GM21619 (cell line): ENCODE data around the gene MUC12.
"Not testable (repeated sequence)": the region's sequence is repeated elsewhere in the genome, so short reads cannot be mapped to it uniquely, and the experiment has no call there.

Experiments used
- ATAC-seq: cut with Tn5 transposase; IDR thresholded peaks from one replicate; pipeline ENCODE4 v1.9.1; 2021; ENCODE audit not compliant: unreplicated experiment

MUC12 gene

DNA sequence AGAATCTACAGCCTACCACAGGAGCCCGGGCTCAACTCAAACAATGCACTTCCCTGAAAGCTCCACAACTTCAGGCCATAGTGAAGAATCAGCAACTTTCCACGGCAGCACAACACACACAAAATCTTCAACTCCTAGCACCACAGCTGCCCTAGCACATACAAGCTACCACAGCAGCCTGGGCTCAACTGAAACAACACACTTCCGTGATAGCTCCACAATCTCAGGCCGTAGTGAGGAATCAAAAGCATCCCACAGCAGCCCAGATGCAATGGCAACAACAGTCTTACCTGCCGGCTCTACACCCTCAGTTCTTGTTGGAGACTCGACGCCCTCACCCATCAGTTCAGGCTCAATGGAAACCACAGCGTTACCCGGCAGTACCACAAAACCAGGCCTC is 22.3 kb downstream of the MUC12 start:
- ATAC-seq = no peak

DNA sequence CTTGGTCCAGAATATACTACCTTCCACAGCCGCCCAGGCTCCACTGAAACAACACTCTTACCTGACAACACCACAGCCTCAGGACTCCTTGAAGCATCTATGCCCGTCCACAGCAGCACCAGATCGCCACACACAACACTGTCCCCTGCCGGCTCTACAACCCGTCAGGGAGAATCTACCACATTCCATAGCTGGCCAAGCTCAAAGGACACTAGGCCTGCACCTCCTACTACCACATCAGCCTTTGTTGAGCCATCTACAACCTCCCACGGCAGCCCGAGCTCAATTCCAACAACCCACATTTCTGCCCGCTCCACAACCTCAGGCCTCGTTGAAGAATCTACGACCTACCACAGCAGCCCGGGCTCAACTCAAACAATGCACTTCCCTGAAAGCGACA is 22.9 kb downstream of the MUC12 start:
- ATAC-seq = not testable (repeated sequence)

DNA sequence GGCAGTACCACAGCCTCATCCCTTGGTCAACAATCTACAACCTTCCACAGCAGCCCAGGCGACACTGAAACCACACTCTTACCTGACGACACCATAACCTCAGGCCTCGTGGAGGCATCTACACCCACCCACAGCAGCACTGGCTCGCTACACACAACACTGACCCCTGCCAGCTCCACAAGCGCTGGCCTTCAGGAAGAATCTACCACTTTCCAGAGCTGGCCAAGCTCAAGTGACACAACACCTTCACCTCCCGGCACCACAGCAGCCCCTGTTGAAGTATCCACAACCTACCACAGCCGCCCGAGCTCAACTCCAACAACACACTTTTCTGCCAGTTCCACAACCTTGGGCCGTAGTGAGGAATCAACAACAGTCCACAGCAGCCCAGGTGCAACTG is 25.3 kb downstream of the MUC12 start:
- ATAC-seq = not testable (repeated sequence)

DNA sequence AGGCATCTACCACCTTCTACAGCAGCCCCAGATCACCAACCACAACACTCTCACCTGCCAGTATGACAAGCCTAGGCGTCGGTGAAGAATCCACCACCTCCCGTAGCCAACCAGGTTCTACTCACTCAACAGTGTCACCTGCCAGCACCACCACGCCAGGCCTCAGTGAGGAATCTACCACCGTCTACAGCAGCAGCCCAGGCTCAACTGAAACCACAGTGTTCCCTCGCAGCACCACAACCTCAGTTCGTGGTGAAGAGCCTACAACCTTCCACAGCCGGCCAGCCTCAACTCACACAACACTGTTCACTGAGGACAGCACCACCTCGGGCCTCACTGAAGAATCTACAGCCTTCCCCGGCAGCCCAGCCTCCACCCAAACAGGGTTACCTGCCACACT is 29.2 kb downstream of the MUC12 start:
- ATAC-seq = not testable (repeated sequence)

DNA sequence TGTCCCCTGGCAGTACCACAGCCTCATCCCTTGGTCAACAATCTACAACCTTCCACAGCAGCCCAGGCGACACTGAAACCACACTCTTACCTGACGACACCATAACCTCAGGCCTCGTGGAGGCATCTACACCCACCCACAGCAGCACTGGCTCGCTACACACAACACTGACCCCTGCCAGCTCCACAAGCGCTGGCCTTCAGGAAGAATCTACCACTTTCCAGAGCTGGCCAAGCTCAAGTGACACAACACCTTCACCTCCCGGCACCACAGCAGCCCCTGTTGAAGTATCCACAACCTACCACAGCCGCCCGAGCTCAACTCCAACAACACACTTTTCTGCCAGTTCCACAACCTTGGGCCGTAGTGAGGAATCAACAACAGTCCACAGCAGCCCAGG is 30.0 kb downstream of the MUC12 start:
- ATAC-seq = not testable (repeated sequence)

DNA sequence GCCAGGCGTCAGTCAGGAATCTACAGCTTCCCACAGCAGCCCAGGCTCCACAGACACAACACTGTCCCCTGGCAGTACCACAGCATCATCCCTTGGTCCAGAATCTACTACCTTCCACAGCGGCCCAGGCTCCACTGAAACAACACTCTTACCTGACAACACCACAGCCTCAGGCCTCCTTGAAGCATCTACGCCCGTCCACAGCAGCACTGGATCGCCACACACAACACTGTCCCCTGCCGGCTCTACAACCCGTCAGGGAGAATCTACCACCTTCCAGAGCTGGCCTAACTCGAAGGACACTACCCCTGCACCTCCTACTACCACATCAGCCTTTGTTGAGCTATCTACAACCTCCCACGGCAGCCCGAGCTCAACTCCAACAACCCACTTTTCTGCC is 30.7 kb downstream of the MUC12 start:
- ATAC-seq = not testable (repeated sequence)

DNA sequence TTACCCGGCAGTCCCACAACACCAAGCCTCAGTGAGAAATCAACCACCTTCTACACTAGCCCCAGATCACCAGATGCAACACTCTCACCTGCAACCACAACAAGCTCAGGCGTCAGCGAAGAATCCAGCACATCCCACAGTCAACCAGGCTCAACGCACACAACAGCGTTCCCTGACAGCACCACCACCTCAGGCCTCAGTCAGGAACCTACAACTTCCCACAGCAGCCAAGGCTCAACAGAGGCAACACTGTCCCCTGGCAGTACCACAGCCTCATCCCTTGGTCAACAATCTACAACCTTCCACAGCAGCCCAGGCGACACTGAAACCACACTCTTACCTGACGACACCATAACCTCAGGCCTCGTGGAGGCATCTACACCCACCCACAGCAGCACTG is 33.0 kb downstream of the MUC12 start:
- ATAC-seq = not testable (repeated sequence)

DNA sequence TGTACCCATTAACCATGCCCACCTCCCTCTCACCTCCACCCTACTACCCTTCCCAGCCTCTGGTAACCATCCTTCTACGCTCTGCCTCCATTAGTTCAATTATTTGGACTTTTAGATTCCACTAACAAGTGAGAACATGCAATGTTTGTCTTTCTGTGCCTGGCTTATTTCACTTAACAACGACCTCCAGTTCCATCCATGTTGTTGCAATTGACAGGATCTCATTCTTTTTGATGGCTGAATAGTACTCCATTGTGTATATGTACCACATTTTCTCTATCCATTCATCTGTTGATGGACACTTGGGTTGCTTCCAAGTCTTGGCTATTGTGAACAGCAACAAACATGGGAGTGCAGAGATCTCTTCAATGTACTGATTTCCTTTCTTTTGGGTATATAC is 38.0 kb downstream of the MUC12 start:
- ATAC-seq = not testable (repeated sequence)

DNA sequence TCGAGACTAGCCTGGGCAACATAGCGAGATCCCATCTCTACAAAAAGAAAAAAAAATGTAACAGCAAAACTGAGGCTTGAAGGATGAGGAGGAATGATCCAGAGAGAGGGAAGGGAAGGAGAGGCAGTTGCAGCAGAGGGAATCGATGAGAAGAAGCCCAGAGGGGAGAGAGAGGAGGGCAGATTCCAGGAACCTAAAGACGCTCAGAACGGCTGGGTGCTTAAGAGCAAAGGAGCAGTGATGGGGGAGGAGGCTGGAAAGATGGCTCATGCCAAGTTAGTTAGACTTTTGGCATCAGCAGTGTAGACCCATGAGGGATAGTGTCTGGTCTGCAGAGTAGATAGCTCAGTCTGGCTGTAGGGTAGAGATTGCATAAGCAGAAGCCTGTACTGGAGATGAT is 40.3 kb downstream of the MUC12 start:
- ATAC-seq = no peak

DNA sequence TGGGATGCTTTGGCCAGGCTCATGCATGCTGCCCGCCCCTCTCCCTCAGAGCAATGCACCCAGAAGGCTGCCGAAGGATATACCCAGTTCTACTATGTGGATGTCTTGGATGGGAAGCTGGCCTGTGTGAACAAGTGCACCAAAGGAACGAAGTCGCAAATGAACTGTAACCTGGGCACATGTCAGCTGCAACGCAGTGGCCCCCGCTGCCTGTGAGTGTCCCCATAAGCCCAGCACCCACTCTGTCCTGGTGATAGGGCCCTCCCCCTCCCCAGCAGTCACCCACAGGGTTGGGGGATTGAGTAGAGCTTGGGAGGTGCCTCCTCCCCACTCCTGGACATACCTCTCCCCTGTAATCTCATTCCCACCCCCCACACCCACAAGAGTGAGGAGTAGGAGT is 43.6 kb downstream of the MUC12 start:
- no peak for ATAC-seq

DNA sequence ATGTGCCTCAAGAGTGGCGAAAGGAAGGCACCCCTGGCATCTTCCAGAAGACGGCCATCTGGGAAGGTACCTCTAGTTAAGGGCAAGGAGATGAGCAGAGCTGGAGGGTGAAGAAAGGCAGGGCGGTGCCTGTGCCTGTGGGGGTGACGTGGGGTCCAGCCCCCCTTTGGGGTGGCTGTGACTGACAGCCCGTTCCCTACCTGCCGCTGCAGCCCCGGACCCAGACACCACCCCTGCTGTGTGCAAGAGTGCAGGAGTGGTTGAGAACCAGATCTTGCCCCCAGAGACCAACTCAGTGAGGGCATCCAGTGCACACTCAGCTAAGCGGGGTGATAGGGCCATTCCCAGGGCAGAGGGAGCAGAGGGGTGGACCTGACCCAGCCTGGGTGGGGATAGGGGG is 46.3 kb downstream of the MUC12 start:
- ATAC-seq = no peak

DNA sequence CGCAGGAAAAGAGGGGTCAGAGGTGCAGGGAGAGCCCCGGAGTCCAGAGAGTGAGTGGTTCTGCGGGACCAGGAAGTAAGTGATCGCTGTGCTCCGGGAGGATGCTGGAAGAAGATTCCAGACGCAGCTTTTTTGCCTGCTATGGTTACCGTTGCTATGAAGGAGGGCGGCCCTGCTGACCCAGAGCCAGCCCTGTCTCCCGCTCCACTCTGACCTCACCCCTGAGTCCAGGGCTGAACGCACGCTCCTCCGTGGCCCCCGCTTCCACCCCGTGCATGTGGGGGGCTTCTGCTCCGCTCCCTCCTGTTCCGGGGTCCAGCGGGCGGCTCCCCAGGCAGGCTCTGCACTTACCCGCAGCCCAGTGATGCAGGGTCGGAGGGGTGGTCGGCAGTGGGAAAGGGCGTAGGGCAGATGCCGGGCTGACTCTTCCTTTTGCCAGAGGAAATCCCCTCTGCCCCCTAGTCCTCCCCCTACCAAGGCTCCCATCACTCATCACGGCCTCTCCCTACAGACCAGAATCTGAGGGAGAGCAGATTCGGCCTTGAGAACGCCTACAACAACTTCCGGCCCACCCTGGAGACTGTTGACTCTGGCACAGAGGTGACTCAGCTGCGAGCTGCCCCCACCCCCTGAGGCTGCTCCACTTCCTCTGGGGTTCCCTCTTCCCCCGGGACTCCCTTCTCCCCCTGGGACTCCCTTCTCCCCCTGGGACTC is 47.9 kb downstream of the MUC12 start:
- peak; percentile 83 for ATAC-seq

DNA sequence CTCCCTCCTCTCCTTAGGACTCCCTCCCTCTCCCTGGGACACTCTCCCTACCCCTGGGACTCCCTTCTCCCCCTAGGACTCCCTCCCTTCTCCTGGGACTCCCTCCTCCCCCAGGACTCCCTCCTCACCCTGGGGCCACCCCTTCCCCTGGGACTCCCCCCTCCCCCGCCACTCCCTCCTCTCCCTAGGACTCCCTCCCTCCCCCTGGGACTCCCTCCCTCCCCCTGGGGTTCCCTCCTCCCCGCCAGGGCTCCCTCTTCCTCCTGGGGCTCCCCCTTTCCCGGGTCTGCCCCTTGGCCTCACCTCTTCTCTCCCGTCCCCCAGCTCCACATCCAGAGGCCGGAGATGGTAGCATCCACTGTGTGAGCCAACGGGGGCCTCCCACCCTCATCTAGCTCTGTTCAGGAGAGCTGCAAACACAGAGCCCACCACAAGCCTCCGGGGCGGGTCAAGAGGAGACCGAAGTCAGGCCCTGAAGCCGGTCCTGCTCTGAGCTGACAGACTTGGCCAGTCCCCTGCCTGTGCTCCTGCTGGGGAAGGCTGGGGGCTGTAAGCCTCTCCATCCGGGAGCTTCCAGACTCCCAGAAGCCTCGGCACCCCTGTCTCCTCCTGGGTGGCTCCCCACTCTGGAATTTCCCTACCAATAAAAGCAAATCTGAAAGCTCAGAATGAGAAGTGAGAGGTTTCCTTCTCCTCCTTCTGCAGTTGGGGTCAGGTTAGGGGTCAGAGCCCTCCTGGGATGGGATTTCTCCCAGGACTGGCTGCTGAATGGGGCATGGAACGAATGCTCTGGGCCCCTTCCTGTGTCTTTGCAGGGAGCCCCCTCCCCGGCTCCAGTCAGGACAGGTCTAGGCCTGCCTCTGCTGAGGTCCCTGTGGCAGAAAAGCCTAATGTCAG is 49.2 kb downstream of the MUC12 start:
- no peak for ATAC-seq

DNA sequence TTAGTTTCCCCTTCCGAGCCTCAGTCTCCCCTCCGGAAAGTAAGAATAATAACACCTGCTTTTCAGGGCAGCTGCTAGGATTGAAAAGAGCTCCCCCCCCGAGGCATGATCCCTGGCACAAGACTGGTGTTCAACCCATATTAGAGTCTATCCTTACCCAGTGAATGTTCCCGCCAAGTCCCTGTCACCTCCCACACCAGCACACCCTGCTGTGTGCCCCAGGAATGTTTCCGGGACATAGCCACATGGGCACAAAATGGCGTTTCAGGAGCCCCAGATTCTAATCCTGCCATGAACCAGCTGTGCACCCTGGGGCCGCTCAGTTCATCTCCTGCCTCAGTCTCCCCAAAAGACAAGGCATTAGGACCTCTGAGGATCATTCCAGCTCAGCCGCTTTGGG is 51.1 kb downstream of the MUC12 start:
- ATAC-seq = no peak

DNA sequence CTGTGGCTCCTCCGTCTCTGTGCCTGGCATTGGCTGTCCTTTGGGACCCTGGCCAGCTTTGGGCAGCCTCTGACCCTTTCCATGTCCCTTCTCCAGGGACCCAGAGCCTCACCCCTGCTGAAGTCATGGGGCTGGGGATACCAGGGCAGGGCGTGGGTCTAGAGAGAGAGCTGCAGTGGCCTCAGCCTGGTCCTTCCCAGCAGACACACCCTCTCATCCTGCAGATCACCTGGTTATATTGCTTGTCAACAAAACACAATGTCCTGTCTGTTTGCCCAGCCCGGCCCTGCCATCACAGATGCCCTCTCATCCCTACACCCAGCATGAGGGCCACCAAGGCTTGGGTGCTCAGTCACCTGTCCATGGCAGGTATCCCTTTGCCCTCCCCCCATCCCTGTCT is 52.3 kb downstream of the MUC12 start:
- ATAC-seq = no peak

DNA sequence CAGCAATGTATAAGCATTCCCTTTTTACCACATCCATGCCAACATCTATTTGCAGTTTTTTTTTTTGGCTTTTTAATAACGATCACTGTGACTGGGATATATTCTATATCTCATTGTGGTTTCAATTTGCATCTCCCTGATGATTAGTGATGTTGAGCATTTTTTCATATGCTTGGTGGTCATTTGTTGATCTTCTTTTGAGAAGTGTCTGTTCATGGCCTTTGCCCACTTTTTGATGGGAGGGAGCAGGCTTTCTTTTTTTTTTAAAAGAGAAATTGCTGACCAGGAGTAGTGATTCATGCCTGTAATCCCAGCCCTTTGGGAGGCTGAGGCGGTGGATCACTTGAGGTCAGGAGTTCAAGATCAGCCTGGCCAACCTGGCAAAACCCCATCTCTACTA is 54.5 kb downstream of the MUC12 start:
- ATAC-seq = no peak

DNA sequence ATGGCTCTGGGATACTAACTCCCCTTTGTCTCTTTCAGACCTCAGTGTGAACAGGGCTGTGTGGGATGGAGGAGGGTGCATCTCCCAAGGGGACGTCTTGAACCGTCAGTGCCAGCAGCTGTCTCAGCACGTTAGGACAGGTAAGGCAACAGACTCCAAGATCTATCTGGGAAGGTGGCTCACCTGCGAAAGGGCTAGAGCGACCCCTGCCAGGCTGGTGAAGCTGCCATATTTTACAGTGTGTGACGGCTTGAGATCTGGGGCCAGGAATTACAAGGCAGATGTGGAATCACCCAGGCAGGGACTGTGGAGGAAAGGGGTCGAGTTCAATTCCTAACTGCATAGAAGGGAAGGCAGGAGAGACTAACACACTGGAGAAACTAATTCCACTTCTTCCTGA is 61.7 kb downstream of the MUC12 start:
- ATAC-seq = no peak

DNA sequence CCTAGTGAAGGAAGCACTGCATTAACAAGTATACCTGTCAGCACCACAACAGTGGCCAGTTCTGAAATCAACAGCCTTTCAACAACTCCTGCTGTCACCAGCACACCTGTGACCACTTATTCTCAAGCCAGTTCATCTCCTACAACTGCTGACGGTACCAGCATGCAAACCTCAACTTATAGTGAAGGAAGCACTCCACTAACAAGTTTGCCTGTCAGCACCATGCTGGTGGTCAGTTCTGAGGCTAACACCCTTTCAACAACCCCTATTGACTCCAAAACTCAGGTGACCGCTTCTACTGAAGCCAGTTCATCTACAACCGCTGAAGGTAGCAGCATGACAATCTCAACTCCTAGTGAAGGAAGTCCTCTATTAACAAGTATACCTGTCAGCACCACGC is 66.6 kb downstream of the MUC12 start:
- no peak for ATAC-seq

DNA sequence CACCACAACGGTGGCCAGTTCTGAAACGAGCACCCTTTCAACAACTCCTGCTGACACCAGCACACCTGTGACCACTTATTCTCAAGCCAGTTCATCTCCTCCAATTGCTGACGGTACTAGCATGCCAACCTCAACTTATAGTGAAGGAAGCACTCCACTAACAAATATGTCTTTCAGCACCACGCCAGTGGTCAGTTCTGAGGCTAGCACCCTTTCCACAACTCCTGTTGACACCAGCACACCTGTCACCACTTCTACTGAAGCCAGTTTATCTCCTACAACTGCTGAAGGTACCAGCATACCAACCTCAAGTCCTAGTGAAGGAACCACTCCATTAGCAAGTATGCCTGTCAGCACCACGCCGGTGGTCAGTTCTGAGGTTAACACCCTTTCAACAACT is 71.9 kb downstream of the MUC12 start:
- not testable (repeated sequence) for ATAC-seq

DNA sequence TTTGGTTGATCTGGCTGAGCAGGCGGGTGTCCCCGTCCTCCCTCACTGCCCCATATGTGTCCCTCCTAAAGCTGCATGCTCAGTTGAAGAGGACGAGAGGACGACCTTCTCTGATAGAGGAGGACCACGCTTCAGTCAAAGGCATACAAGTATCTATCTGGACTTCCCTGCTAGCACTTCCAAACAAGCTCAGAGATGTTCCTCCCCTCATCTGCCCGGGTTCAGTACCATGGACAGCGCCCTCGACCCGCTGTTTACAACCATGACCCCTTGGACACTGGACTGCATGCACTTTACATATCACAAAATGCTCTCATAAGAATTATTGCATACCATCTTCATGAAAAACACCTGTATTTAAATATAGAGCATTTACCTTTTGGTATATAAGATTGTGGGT is 89.0 kb downstream of the MUC12 start:
- ATAC-seq = no peak

DNA sequence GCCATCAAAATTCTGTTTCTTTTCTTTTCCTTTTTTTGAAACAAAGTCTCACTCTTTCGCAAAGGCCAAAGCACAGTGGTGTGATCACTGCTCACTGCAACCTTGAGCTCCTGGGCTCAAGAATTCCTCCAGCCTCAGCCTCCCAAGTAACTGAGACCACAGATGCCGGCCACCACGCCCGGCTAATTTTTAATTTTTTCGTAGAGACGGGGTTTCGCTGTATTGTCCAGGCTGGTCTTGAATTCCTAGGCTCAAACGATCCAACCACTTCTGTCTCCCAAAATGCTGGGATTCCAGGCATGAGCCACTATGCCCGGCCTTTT is 90.2 kb downstream of the MUC12 start:
- no peak for ATAC-seq

DNA sequence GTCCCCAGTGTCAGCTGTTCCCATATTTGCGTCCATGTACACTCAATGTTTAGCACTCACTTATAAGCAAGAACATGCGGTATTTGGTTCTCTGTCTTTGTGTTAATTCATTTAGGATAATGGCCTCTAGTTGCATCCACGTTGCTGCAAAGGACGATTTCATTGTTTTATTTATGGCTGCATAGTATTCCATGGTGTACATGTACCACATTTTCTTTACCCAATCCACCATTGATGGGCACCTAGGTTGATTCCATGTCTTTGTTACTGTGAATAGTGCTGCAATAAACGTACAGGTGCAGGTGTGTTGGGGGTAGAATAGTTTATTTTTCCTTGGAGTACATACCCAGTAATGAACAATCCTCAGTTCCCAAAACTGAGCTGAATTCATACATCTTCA is 91.6 kb downstream of the MUC12 start:
- no peak for ATAC-seq

DNA sequence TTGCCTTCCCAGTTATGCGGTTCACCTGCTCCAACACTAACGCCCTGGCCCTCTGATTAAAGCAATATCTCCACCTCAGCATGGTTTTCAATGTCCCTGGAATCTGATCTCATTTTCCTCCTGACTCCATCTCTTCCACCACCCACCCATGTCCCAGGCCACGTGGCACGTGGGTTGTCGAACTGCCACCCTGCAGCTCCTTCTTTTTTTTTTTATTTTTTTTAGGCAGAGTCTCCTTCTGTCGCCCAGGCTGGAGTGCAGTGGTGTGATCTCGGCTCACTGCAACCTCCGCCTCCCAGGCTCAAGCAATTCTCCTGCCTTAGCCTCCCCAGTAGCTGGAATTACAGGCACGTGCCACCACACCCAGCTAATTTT is 94.8 kb downstream of the MUC12 start:
- not testable (repeated sequence) for ATAC-seq
